OCI-LY3 (cell line): ENCODE results near the gene RIOK2.
A peak's percentile ranks its signal among the peaks of the same experiment; 100 is the strongest.

Experiments
- H2AFZ ChIP-seq: fragments of 200-600, 300-600 bp; shearing (Covaris generic); 2 replicates; pipeline ENCODE4 v1.6.0; 2014; ENCODE audit warnings: antibody characterized with exemption, low read depth, low read length
- H3K27ac ChIP-seq: fragments of 200-600, 300-600 bp; sonication (generic); 2 replicates; pipeline ENCODE4 v1.5.1; 2014; ENCODE audit warnings: mild to moderate bottlenecking, low read length, moderate library complexity, mixed read lengths
- H3K27me3 ChIP-seq: fragments of 200-600, 300-600 bp; sonication (generic); 2 replicates; pipeline ENCODE4 v1.6.1; 2014; ENCODE audit warnings: low read depth, low read length, mixed read lengths
- H3K36me3 ChIP-seq: fragments of 200-600, 300-600 bp; sonication (generic); replicated peaks from 2 replicates; pipeline ENCODE3; 2014; ENCODE audit warnings: low read depth, low read length, mixed read lengths
- H3K4me1 ChIP-seq: fragments of 300-600, 200-600 bp; sonication (generic); 2 replicates; pipeline ENCODE4 v1.6.1; 2014; ENCODE audit warnings: low read length, mixed read lengths
- H3K4me2 ChIP-seq: fragments of 200-600, 300-600 bp; sonication (generic); 2 replicates; pipeline ENCODE4 v1.6.1; 2014; ENCODE audit warnings: low read length, mixed read lengths
- H3K4me3 ChIP-seq: fragments of 300-600, 200-600 bp; sonication (generic); 2 replicates; pipeline ENCODE4 v1.5.1; 2014; ENCODE audit warnings: antibody characterized with exemption, mild to moderate bottlenecking, low read length, moderate library complexity
- H3K79me2 ChIP-seq: fragments of 300-600, 200-600 bp; shearing (Covaris generic); 2 replicates; pipeline ENCODE4 v1.6.1; 2014; ENCODE audit warnings: mild to moderate bottlenecking, low read length, mixed read lengths
- H3K9ac ChIP-seq: fragments of 300-600, 200-600 bp; shearing (Covaris generic); 2 replicates; pipeline ENCODE4 v1.6.0; 2014; ENCODE audit warnings: mild to moderate bottlenecking, low read length, moderate library complexity
- H3K9me3 ChIP-seq: fragments of 200-600, 300-600 bp; shearing (Covaris generic); 2 replicates; pipeline ENCODE4 v1.6.1; 2014; ENCODE audit warnings: low read length, mixed read lengths; ENCODE audit not compliant: insufficient read depth
- H4K20me1 ChIP-seq: fragments of 200-600, 300-600 bp; sonication (generic); 2 replicates; pipeline ENCODE4 v1.6.1; 2016; ENCODE audit warnings: low read length, mixed read lengths; ENCODE audit not compliant: insufficient read depth
- CTCF ChIP-seq: fragments of 200-600, 300-600 bp; sonication (generic); IDR thresholded peaks from 2 replicates; pipeline ENCODE4 v1.5.1; 2014; ENCODE audit warnings: antibody characterized with exemption, low read length, low read depth
- EZH2phosphoT487 ChIP-seq: fragments of 200-600 bp; shearing (Covaris generic); IDR thresholded peaks from 2 replicates; pipeline ENCODE4 v1.6.1; 2018; ENCODE audit warnings: antibody characterized with exemption, mixed run types, low read depth

The RIOK2 gene

GRCh38 chr5:97183100-97183929 is at the start of gene RIOK2:
Gene RIOK2 (minus strand): TSS chr5:97183247. CDS start chr5:97183191, 56 bp downstream.
- H3K9ac ChIP-seq = peak within 1 kb of the TSS; percentile 93
- H3K79me2 ChIP-seq = peaks cover 26% of the 10 kb centered on the region
- peak within 1 kb of the TSS; percentile 71 for H3K27ac ChIP-seq
- peak within 1 kb of the TSS; percentile 72 for H2AFZ ChIP-seq
- H3K36me3 ChIP-seq = peaks cover 8% of the 10 kb centered on the region
- H3K4me1 ChIP-seq = peaks cover 11% of the 10 kb centered on the region
- H3K9me3 ChIP-seq = no peaks in the 10 kb centered on the region
- peak within 1 kb of the TSS; percentile 83 for H3K4me2 ChIP-seq
- TF ChIP-seq CTCF = no peak
- no peak for TF ChIP-seq EZH2phosphoT487
- H4K20me1 ChIP-seq = no peaks in the 10 kb centered on the region
- H3K4me3 ChIP-seq = peak within 1 kb of the TSS; percentile 96
- no peaks in the 10 kb centered on the region for H3K27me3 ChIP-seq

DNA sequence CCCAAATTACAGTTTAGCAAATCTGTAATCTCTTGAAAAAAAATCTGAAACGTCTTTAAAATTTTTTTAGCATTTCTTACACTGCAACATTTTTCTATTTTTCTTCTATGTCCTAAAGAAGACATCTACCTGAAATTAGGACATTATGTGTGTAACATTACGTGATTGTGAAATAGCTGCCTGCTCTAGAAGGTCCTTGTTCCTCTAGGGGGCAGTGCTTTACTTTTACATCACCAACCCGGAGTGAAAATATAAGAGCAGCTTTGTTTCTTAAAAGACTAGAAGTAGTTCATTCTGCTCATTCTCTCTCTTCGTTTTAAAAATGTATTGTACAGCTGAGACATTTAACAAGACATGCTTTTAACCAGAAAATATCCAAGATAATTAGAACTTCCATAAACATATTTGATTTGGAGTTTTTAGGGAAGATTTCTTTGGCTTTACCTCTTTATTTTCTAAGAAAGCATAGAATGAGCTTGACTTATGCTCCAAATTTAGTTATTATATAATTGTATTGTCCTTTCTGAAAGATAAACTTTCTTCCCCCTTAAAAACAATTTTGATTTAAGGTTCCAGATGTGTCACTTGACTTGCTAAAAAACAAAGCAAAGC is 48.1 kb upstream of the RIOK2 start:
- Histone ChIP-seq H4K20me1 (no peaks in the 10 kb centered on the region), H3K27ac (no peak overlapping the region), H3K4me1 (peaks cover 7% of the 10 kb centered on the region), H3K36me3 (no peaks in the 10 kb centered on the region), H3K79me2 (no peaks in the 10 kb centered on the region), H3K27me3 (no peaks in the 10 kb centered on the region), H3K9ac (no peak overlapping the region), H2AFZ (no peak overlapping the region), H3K4me3 (no peak overlapping the region), H3K4me2 (no peak overlapping the region), H3K9me3 (no peaks in the 10 kb centered on the region)
- TF ChIP-seq CTCF (peak; percentile 79), EZH2phosphoT487 (no peak)

- no peak overlapping the region for H2AFZ ChIP-seq
- no peaks in the 10 kb centered on the region for H3K36me3 ChIP-seq
- H4K20me1 ChIP-seq = no peaks in the 10 kb centered on the region
- no peaks in the 10 kb centered on the region for H3K27me3 ChIP-seq
- no peak overlapping the region for H3K27ac ChIP-seq
- peaks cover 7% of the 10 kb centered on the region for H3K4me1 ChIP-seq
- no peak overlapping the region for H3K9ac ChIP-seq
- no peaks in the 10 kb centered on the region for H3K9me3 ChIP-seq
- TF ChIP-seq CTCF (no peak), EZH2phosphoT487 (no peak)
- H3K79me2 ChIP-seq = no peaks in the 10 kb centered on the region
- H3K4me2 ChIP-seq = no peak overlapping the region
- no peak overlapping the region for H3K4me3 ChIP-seq
These were observed 46.7 kb upstream of the RIOK2 start for GRCh38 chr5:97229688-97230285.

- no peak overlapping the region for H3K4me3 ChIP-seq
- no peaks in the 10 kb centered on the region for H3K79me2 ChIP-seq
- H3K9ac ChIP-seq = no peak overlapping the region
- peaks cover 7% of the 10 kb centered on the region for H3K4me1 ChIP-seq
- no peak overlapping the region for H2AFZ ChIP-seq
- TF ChIP-seq EZH2phosphoT487 = no peak
- no peak for TF ChIP-seq CTCF
- no peaks in the 10 kb centered on the region for H4K20me1 ChIP-seq
- no peaks in the 10 kb centered on the region for H3K9me3 ChIP-seq
- no peak overlapping the region for H3K27ac ChIP-seq
- no peaks in the 10 kb centered on the region for H3K27me3 ChIP-seq
- H3K36me3 ChIP-seq = no peaks in the 10 kb centered on the region
- H3K4me2 ChIP-seq = no peak overlapping the region
These were observed 46.1 kb upstream of the RIOK2 start for GRCh38 chr5:97229196-97229595.
